AG08395 (cell line): Measurements from ENCODE around the gene HTD2.
A peak's percentile ranks its signal among the peaks of the same experiment; 100 is the strongest.
"Not testable (repeated sequence)": the region's sequence is repeated elsewhere in the genome, so short reads cannot be mapped to it uniquely, and the experiment has no call there.

Experiments used
- DNase-seq: peaks from one replicate; pipeline ENCODE4 v3.0.0; 2012; ENCODE audit warnings: mixed read lengths, low spot score

Gene HTD2

DNA sequence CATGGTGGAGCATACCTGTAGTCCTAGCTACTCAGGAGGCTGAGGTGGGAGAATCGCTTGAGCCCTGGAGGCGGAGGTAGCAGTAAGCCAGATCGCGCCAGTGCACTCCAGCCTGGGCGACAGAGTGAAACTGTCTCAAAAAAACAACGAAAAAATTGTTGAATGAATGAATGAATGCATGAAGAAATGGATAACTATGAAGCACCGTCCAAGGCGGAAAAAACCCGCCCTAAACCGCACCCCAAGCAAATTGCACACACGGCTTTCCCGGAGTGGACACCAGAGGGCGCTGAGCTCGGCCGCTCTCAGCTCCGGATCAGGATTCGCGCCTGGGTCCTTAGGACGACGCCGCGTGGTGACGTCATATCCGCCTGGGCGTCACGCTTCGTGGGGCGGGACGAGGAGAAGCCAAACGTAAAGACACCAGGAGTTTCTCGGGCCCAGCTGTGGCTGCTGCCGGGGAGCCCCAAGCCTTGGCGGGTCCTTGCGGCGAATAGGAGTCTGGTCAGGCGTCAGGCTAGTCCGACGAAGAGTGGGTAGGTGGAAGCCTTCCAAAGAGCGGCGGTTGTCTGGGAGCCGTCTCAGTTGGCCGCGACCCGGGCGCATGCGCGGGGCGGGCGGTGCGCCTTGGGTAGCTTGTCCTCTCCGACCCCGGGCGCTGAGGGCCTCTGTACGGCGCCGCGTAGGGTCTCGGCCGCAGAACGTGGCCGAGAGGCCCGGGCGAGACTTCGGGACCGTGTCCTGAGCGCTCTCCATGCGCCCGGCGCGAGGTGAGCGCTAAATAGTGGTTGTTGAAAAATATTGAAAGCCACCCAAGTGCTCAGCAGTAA is at the start of gene HTD2, which contains the start of gene RPP14:
Gene HTD2 (plus strand): TSS at position 639 of the 830 bp plus-strand sequence. CDS start 11,094 bp downstream, outside the sequence.
Gene RPP14 (plus strand): TSS at position 364 of the 830 bp plus-strand sequence. CDS start 4,085 bp downstream, outside the sequence.
- DNase-seq: peak; percentile 98

DNA sequence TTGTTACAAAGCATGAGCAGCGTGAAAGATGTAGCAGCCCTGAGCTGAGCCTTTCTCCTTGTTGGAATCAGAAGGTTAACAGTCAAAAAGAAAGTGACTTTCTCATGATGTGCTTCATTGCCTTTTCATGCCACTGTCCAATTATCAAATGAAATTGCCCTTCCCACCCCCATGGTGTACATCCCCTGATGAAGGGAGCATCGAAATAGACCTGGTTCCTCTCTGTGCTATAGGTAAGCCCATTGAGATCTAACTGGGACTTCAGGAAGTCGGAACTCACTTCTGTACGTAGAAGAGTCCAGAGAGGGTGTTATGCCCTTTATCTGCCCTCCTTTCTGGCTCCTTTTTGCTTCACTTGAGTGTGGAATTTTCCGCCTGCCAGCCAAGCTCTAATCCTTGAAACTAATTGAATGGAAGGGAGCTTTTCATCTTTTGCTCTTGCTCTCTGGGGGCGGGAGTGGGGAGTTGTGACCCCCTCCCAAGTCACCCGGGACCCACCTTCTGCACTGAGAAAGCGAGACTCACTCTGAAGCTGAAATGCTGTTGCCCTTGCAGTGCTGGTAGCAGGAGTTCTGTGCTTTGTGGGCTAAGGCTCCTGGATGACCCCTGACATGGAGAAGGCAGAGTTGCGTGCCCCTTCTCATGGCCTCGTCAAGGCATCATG is 47.8 kb upstream of the HTD2 start:
- no peak for DNase-seq

- DNase-seq: peak; percentile 90
These were observed 46.0 kb upstream of the HTD2 start for GRCh38 chr3:58260261-58260731.

DNA sequence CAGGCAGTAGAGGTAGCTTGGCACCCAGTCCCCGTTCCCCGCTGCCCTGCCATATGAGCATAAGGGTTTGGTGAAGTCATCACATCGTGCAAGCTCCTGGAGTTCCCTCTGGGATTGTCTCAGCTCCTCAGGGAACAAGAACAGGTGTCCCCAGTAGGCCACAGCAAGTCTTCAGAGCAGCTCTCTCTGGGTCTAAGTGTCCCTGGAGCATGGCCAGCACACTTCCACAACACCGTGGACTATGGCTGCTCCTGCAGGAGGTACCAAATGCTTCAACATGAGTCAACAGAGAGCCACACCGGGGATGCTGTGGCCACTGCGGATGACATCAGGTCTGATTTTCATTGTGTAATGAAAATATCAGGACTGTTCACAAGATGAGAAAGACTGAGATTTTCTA is 45.6 kb upstream of the HTD2 start:
- peak; percentile 50 for DNase-seq

DNA sequence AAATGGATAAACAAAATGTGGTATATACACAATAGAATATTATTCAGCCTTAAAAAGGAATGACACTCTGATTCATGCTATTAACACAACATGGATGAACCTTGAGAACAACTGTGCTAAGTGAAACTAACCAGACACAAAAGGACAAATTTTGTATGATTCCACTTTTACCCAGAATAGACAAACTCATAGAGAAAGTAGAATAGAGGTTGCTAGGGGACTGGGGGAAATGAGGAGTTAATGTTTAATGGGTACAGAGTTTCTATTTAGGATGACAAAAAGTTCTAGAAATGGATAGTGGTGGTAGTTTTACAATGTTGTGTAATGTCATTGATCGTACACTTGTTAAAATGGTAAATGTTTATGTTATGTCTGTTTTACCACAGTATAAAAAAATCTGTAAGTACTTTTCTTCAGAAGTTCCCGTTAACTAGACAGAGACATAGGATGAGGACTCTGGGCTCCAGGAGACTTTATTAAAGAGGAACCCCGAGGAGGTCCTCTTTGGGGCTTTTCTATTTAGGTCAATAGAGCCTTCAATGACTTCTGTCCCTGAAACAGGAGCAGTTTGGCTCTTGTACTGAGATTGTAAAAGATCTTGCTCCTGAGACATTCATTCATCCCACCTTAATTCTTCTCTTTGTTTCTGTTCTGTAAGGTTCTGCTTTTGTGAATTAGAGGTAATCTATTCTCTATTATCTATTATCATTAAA is 44.2 kb upstream of the HTD2 start:
- DNase-seq: no peak

DNA sequence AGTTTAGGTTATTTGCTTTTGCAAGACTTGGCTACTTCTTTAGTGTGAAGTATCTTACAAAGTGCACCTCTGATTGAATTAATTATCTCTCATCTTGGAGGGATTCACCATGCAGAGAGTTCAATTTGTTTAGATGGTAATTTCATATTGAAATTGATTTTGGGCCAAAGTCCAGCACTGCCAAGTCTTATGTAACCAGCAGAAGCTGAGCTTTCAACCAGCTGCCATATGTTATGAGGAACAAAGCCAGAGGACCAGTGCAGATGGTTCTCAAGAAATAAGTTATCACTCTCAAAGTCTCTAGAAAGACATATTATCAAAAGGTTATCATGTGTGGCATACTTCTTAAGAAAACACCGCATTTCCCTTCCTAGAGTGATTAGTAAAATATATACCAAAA is 39.7 kb upstream of the HTD2 start:
- no peak for DNase-seq

GRCh38 chr3:58267543-58267942 is 38.8 kb upstream of the HTD2 start:
- DNase-seq: not testable (repeated sequence)

GRCh38 chr3:58269356-58269755 is 37.0 kb upstream of the HTD2 start:
- no peak for DNase-seq

- DNase-seq: no peak
These were observed 35.8 kb upstream of the HTD2 start for GRCh38 chr3:58270485-58270884.

- peak; percentile 97 for DNase-seq
These were observed 34.3 kb upstream of the HTD2 start for GRCh38 chr3:58271901-58272501.

DNA sequence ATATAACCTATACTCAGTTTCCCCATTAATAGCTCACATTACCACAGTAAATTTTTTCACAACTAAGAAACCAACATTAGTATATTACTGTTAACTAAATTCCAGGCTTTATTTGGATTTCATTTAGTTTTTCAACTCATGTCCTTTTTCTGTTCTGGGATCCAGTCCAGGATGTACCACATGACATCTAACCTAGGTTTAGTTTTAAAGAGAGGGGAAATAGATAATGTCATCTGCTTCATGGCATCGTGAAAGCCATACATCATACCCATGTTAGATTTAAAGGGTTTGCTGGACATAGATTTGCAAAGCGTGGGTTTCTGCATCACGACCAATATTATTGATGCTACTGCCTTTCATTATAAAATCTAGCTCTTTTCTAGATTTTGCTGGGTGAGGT is 33.4 kb upstream of the HTD2 start:
- DNase-seq: no peak

GRCh38 chr3:58273362-58273761 is 33.0 kb upstream of the HTD2 start:
- DNase-seq: not testable (repeated sequence)

DNA sequence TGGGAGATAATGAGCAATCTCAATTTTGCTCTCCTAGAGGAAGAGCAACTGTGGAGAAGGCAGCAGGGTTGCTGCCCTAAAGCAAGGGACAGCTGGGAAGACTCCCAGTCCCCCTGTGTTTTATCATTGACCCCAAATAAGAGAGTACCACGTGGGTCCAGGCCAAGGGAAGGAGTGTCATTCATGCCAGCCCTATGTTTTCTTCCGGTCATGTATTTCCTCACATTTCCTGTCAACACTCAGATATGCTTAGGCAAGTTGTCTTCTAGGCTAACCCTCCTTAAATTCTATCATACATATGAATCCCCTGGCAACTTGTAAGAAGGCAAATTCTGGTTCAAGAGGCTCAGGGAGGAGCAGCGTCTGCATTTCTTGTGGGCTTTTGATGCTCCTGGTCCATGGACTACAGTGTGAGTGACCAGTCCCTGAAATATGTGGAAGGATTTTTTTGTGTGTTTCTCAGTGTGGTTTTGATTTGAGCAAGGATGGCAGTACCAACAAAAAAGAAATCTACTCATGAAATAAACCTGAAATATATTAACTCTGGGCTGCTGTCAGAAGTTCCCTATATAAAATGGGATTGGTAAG is 32.2 kb upstream of the HTD2 start:
- peak; percentile 47 for DNase-seq

DNA sequence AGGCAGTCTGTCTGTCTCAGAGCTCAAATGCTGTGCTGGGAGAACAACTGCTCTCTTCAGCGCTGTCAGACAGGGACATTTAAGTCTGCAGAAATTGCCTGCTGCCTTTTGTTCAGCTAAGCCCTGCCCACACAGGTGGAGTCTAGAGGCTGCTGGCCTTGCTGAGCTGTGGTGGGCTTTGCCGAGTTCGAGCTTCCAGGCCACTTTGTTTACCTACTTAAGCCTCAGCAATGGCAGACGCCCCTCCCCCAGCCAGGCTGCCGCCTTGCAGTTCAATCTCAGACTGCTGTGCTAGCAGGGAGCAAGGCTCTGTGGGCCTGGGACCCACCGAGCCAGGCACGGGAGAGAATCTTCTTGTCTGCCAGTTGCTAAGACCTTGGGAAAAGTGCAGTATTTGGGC is 25.3 kb upstream of the HTD2 start:
- DNase-seq: no peak

GRCh38 chr3:58285334-58285733 is 21.0 kb upstream of the HTD2 start:
- DNase-seq: no peak

DNA sequence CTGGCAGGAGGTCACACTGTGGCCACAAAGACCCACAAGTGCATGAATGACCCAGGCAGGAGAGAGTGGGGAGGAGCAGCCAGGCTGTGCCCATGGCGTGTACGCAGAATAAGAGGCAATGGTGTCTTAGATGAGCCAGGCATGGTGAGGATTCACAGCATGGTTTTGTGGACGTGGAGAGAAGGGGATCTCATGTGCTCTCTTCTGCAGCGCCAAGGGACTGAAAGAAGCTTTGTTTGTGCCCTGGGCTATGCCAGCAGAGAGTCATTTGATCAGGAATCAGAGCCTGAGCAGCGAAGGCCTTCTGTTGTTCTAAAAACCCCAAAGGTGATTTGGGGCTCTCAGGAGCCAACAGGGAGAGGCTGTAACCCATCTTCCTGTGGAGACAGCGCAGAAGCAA is 19.0 kb upstream of the HTD2 start:
- no peak for DNase-seq

DNA sequence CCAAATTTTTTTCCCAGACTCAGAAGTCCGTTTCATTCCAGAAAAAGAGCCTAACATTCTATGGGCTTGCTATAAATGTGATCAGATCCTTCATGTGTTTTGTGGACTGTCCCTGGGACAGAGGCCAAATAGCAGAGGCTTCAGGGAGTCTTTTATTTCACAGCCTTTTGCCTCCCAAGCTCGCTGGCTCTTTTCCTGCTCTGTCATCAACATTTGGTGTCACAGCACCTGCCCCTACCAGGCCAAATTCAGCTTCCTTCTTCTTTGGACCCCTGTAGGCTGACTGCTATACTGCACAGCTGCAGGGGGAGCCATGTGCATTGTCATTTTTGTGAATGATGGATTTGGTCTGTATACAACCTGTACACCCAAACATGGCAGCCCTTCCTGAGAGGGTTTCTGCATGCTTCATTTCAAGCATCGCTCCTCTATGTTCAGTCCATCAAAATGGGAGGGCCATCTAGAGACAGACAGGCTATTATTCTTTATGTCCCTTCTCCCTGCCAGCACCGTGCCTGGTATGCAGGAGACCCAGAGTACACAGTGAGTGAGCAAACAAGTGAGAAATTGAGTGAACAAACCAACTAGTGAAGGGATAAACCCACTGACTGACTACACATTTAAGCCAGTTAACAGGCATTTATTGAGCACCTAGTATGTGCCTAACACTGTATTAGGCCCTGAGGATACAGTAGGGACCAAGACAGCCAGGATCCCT is 18.1 kb upstream of the HTD2 start:
- DNase-seq: no peak

DNA sequence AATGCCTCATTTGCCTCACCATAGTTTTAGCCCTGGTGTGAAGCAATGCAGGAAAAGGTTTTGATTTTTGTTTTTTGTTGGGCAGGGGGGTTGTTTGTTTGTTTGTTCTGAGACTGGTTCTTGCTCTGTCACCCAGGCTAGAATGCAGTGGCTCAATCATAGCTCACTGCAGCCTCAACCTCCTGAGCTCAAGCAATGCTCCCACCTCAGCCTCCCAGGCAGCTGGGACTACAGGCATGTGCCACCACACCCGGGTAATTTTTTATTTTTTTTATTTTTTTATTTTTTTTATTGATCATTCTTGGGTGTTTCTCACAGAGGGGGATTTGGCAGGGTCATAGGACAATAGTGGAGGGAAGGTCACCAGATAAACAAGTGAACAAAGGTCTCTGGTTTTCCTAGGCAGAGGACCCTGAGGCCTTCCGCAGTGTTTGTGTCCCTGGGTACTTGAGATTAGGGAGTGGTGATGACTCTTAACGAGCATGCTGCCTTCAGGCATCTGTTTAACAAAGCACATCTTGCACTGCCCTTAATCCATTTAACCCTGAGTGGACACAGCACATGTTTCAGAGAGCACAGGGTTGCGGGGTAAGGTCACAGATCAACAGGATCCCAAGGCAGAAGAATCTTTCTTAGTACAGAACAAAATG is 17.2 kb upstream of the HTD2 start:
- DNase-seq: not testable (repeated sequence)

GRCh38 chr3:58290446-58290845 is 15.9 kb upstream of the HTD2 start:
- DNase-seq: not testable (repeated sequence)

GRCh38 chr3:58291671-58292338 is 14.5 kb upstream of the HTD2 start:
- DNase-seq: no peak
